ENCODE results near the gene WDR77. TPM values are rescaled to one million over a fixed set of nuclear protein-coding genes. Genes with fewer than 3 reads are reported as not detected.

The WDR77 gene
- 26.7 and 35.2 TPM in 2 replicates for total RNA-seq

GRCh38 chr1:111448918-111449702, at the start of gene WDR77, which contains the start of gene ATP5PB:
WDR77 (minus strand) TSS chr1:111449256; CDS start chr1:111449169, 87 bp downstream.
ATP5PB (plus strand) TSS chr1:111449464; CDS start chr1:111449542, 78 bp downstream.

Other genes with a start within 250 kb of the WDR77 start
- 3.7 and 4.1 TPM in 2 replicates for gene DENND2D, start 248.6 kb downstream of the WDR77 start, total RNA-seq
- 6.0 and 13.9 TPM in 2 replicates for gene CHI3L2, start 221.5 kb downstream of the WDR77 start, total RNA-seq
- gene CHIA, start 158.4 kb downstream of the WDR77 start, total RNA-seq = not detected in 2 replicates
- gene OVGP1, start 21.5 kb downstream of the WDR77 start, total RNA-seq = 0.33 and 1.6 TPM in 2 replicates
- gene ATP5PB, start 208 bp upstream of the WDR77 start, total RNA-seq = 209 and 236 TPM in 2 replicates
- gene C1orf162, start 24.7 kb upstream of the WDR77 start, total RNA-seq = 0.13 TPM in 2 replicates
- not detected in 2 replicates for gene ADORA3, start 54.4 kb upstream of the WDR77 start, total RNA-seq
- not detected in 2 replicates for gene TMIGD3, start 54.4 kb upstream of the WDR77 start, total RNA-seq
- gene RAP1A, start 170.5 kb upstream of the WDR77 start, total RNA-seq = 25.5 and 27.2 TPM in 2 replicates